Loucy (cell line): ENCODE measurements around the gene ARHGDIA.

Experiments used
- H2AFZ ChIP-seq: fragments of 200-600 bp; sonication (generic); 2 replicates; pipeline ENCODE4 v1.6.0; 2016; ENCODE audit warnings: antibody characterized with exemption, mild to moderate bottlenecking, low read length, moderate library complexity
- H3F3A ChIP-seq: fragments of 200-600 bp; 2 replicates; pipeline ENCODE4 v1.6.0; 2016; ENCODE audit warnings: antibody characterized with exemption, low read depth, mild to moderate bottlenecking
- H3K27me3 ChIP-seq: fragments of 200-600 bp; sonication (generic); 2 replicates; pipeline ENCODE4 v1.6.1; 2014; ENCODE audit warnings: low read length, mild to moderate bottlenecking; ENCODE audit not compliant: insufficient read depth, poor library complexity, severe bottlenecking
- H3K36me3 ChIP-seq: fragments of 200-600 bp; sonication (generic); 2 replicates; pipeline ENCODE4 v1.6.1; 2016; ENCODE audit warnings: low read length; ENCODE audit not compliant: insufficient read depth
- H3K4me1 ChIP-seq: fragments of 200-600 bp; sonication (generic); 2 replicates; pipeline ENCODE4 v1.5.1; 2014; ENCODE audit warnings: low read length, mild to moderate bottlenecking; ENCODE audit not compliant: insufficient read depth, poor library complexity, severe bottlenecking
- H3K4me2 ChIP-seq: fragments of 200-600 bp; sonication (generic); 2 replicates; pipeline ENCODE4 v1.6.0; 2014; ENCODE audit warnings: antibody characterized with exemption, low read length, low read depth, mild to moderate bottlenecking; ENCODE audit not compliant: poor library complexity, severe bottlenecking
- H3K4me3 ChIP-seq: fragments of 200-600 bp; sonication (generic); 2 replicates; pipeline ENCODE4 v1.5.1; 2014; ENCODE audit warnings: low read length, mild to moderate bottlenecking, mixed read lengths; ENCODE audit not compliant: poor library complexity, severe bottlenecking
- H3K79me2 ChIP-seq: fragments of 200-600 bp; sonication (generic); 2 replicates; pipeline ENCODE4 v1.6.1; 2014; ENCODE audit warnings: low read length; ENCODE audit not compliant: insufficient read depth
- H3K9ac ChIP-seq: fragments of 200-600 bp; sonication (generic); 2 replicates; pipeline ENCODE4 v1.6.0; 2014; ENCODE audit warnings: mild to moderate bottlenecking, low read depth, low read length, moderate library complexity; ENCODE audit not compliant: poor library complexity, severe bottlenecking
- H3K9me2 ChIP-seq: fragments of 200-600 bp; sonication (generic); replicated peaks from 2 replicates; pipeline ENCODE4 v1.6.1; 2016; ENCODE audit warnings: low read depth, low read length, mixed read lengths
- H3K9me3 ChIP-seq: fragments of 200-600 bp; sonication (generic); 2 replicates; pipeline ENCODE4 v1.6.1; 2014; ENCODE audit warnings: mild to moderate bottlenecking, antibody characterized with exemption, low read length, low read depth; ENCODE audit not compliant: insufficient read depth
- H4K20me1 ChIP-seq: fragments of 200-600 bp; sonication (generic); 2 replicates; pipeline ENCODE4 v1.6.0; 2014; ENCODE audit warnings: antibody characterized with exemption, low read length, mild to moderate bottlenecking; ENCODE audit not compliant: insufficient read depth, poor library complexity, severe bottlenecking
- EZH2phosphoT487 ChIP-seq: fragments of 200-600 bp; IDR thresholded peaks from 2 replicates; pipeline ENCODE4 v1.6.1; 2018; ENCODE audit warnings: antibody characterized with exemption, mild to moderate bottlenecking, moderate library complexity, borderline replicate concordance
- TF ChIP-seq, protein P1 (sequence below): fragments of 200-600 bp; sonication (generic); conservative IDR thresholded peaks from 2 replicates; pipeline ENCODE4 v1.5.1; 2014; ENCODE audit warnings: mild to moderate bottlenecking, antibody characterized with exemption, low read length

ARHGDIA gene

DNA sequence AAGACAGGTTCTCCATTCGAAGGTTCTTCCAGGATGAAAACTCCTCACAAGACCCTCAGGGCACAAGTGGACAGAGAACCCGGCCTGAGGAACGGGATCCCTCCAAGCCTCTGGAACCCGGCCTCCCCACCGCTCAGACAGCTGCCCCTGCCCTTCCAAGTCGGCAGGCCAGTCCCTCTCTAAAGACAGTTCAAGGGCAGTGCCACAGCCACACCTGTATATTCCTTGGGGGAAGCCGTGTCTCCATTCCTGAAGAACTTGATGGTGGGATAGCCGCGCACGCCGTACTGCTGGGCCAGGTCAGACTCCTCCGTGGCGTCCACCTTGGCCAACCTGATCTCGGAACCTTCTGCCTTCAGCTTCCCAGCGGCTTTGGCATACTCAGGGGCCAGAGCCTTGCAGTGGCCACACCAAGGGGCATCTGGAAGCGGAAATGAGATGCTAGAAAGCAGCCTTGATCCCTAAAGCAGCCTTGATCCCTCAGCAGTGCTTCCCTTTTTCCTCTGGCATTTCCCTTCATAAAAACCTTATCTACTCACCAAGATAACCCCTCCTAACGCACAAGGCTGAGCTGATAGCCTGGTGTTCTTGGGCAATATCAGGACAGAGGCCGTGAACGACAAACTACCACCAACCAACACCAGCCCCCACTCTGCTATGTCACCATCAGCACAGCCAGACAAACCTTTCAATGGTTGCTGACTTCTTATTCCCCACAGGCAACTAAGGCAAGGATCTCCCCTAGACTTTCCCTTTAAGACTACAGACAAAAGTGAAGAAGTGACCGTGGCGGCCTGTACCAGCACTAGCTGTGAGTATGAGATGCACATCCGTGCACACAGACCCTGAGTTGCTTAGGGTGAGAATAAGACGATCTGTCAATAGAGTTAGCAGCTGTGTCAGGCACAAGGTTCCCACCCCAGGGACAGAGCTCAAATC lies 11.9 kb downstream of the ARHGDIA start:
- H3K79me2 ChIP-seq = peaks cover 90% of the 10 kb centered on the region
- H3K27me3 ChIP-seq = no peaks in the 10 kb centered on the region
- TF ChIP-seq EZH2phosphoT487 = no peak
- TF ChIP-seq, protein P1, sequence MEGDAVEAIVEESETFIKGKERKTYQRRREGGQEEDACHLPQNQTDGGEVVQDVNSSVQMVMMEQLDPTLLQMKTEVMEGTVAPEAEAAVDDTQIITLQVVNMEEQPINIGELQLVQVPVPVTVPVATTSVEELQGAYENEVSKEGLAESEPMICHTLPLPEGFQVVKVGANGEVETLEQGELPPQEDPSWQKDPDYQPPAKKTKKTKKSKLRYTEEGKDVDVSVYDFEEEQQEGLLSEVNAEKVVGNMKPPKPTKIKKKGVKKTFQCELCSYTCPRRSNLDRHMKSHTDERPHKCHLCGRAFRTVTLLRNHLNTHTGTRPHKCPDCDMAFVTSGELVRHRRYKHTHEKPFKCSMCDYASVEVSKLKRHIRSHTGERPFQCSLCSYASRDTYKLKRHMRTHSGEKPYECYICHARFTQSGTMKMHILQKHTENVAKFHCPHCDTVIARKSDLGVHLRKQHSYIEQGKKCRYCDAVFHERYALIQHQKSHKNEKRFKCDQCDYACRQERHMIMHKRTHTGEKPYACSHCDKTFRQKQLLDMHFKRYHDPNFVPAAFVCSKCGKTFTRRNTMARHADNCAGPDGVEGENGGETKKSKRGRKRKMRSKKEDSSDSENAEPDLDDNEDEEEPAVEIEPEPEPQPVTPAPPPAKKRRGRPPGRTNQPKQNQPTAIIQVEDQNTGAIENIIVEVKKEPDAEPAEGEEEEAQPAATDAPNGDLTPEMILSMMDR = no peak
- H4K20me1 ChIP-seq = peaks cover 51% of the 10 kb centered on the region
- peaks cover 15% of the 10 kb centered on the region for H3K36me3 ChIP-seq
- peak overlapping the region; percentile 75 for H3K4me3 ChIP-seq
- H3K4me1 ChIP-seq = peaks cover 32% of the 10 kb centered on the region
- peak overlapping the region; percentile 90 for H3K9ac ChIP-seq
- no peaks in the 10 kb centered on the region for H3K9me2 ChIP-seq
- H3F3A ChIP-seq = no peaks in the 10 kb centered on the region
- no peak overlapping the region for H2AFZ ChIP-seq
- no peaks in the 10 kb centered on the region for H3K9me3 ChIP-seq
- H3K4me2 ChIP-seq = peak overlapping the region; percentile 93

DNA sequence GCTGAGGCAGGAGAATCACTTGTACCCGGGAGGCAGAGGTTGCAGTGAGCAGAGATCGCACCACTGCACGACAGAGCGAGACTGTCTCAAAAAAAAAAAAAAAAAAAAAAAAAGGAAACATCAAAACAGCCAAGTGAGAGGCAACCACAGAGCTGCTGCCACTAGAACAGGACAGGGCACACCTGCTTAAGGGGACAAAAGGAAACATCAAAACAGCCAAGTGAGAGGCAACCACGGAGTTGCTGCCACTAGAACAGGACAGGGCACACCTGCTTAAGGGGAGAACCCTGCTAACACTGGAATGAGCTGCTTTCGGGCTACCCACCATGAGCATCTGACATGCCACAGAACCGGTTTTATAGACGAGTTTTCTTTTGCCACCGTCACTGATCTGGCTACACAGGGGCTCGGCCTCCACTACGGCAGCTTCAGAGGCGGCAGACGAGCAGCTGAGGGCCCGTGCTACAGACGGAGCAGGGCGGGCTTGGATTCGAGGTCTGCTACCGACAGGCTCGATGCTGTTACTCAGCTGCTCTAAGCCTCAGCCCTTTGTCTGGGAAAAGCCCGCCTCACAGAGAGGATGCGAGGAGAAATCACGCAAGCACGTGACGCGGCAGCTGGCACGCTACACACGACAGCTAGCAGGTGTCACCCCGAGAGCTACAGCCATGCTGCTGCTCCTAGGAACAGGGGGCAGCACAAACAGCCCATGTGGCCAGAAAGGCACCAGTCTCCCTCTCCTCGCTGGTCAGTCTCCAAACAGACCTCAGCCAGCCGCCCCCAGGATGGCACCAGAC lies 12.8 kb downstream of the ARHGDIA start:
- peak overlapping the region; percentile 75 for H3K4me3 ChIP-seq
- no peaks in the 10 kb centered on the region for H3K27me3 ChIP-seq
- peak overlapping the region; percentile 90 for H3K9ac ChIP-seq
- peaks cover 23% of the 10 kb centered on the region for H3K36me3 ChIP-seq
- H4K20me1 ChIP-seq = peaks cover 44% of the 10 kb centered on the region
- no peaks in the 10 kb centered on the region for H3K9me3 ChIP-seq
- no peaks in the 10 kb centered on the region for H3F3A ChIP-seq
- peaks cover 90% of the 10 kb centered on the region for H3K79me2 ChIP-seq
- peaks cover 24% of the 10 kb centered on the region for H3K4me1 ChIP-seq
- H3K4me2 ChIP-seq = peak overlapping the region; percentile 93
- H2AFZ ChIP-seq = no peak overlapping the region
- TF ChIP-seq EZH2phosphoT487 = no peak
- TF ChIP-seq, protein P1 = no peak
- no peaks in the 10 kb centered on the region for H3K9me2 ChIP-seq

DNA sequence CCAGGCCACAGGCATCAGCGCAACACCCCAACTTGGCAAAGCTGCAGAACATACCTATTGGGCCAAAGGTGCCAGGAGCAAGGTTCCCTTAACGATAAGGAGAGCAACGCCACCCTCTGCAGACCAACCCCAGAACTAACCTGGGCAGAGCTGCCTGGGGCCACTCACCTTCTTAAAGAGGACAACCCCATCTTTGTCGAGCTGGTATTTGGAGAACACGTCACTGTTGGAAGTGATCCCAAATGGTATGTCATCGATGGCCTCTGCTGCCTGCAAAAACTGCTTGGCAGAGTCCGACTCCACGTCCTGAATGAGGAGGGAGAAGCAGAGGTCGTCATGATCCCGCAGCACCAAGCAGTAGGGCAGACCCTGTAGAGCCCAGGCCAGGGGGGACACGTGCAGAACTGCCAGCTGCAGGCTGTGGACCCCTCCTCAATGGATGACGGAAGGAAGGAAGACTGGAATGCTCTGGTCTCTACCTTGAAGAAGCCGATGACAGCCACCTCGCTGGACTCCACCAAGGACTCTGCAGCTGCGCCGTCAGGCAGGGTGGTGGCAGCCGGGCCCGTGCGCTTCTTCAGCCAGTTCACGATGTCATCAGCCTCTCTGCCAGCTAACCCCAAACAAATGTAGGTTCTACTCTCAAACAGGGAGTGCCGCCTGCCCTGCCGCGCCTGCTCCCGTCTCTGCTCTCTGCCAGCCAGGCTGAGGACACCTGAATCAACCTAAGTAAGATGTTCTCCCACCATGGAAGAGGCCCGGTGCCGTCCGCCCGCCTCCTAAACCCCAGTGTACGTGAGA lies 16.0 kb downstream of the ARHGDIA start:
- no peak overlapping the region for H3K9ac ChIP-seq
- no peaks in the 10 kb centered on the region for H3K27me3 ChIP-seq
- H3K4me2 ChIP-seq = peak overlapping the region; percentile 36
- no peaks in the 10 kb centered on the region for H3F3A ChIP-seq
- no peak for TF ChIP-seq EZH2phosphoT487
- TF ChIP-seq, protein P1 = no peak; the same call in 1 of the 2 replicates
- peaks cover 43% of the 10 kb centered on the region for H4K20me1 ChIP-seq
- peaks cover 87% of the 10 kb centered on the region for H3K79me2 ChIP-seq
- no peak overlapping the region for H2AFZ ChIP-seq
- H3K9me2 ChIP-seq = no peaks in the 10 kb centered on the region
- peaks cover 18% of the 10 kb centered on the region for H3K4me1 ChIP-seq
- no peak overlapping the region for H3K4me3 ChIP-seq
- peaks cover 42% of the 10 kb centered on the region for H3K36me3 ChIP-seq
- H3K9me3 ChIP-seq = no peaks in the 10 kb centered on the region
